ENCODE data around the gene YTHDF1.

GRCh38 chr20:63177134-63177784, 38.7 kb downstream of the YTHDF1 start:
- TF ChIP-seq CTCF (conservative IDR thresholded peaks at IDR 0.05), result no peak; the same call in 1 of the 2 replicates
- no peak for TF ChIP-seq ZFX (IDR thresholded peaks at IDR 0.05)
